GM12874 (cell line): Measurements from ENCODE around the gene LRP1-AS.

Experiments
- TF ChIP-seq, protein P1 (sequence below): IDR thresholded peaks from 2 replicates; pipeline ENCODE4 v1.5.1; 2011; ENCODE audit warnings: low read depth, mild to moderate bottlenecking, control low read depth, low read length, moderate library complexity; ENCODE audit not compliant: insufficient read depth

LRP1-AS gene

DNA sequence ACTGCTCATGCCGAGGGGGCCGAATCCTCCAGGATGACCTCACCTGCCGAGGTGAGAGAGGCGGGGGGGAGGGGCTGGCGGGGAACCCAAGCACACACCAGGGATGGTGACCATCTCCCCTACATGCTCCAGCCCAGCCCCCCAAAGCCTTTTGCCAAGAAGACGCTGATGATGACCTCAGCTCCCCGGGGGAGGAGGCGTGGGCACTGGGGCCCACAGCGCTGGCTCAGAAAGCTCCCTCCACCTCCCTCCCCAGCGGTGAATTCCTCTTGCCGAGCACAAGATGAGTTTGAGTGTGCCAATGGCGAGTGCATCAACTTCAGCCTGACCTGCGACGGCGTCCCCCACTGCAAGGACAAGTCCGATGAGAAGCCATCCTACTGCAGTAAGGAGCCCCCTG, 45.5 kb upstream of the LRP1-AS start:
- TF ChIP-seq, protein P1, sequence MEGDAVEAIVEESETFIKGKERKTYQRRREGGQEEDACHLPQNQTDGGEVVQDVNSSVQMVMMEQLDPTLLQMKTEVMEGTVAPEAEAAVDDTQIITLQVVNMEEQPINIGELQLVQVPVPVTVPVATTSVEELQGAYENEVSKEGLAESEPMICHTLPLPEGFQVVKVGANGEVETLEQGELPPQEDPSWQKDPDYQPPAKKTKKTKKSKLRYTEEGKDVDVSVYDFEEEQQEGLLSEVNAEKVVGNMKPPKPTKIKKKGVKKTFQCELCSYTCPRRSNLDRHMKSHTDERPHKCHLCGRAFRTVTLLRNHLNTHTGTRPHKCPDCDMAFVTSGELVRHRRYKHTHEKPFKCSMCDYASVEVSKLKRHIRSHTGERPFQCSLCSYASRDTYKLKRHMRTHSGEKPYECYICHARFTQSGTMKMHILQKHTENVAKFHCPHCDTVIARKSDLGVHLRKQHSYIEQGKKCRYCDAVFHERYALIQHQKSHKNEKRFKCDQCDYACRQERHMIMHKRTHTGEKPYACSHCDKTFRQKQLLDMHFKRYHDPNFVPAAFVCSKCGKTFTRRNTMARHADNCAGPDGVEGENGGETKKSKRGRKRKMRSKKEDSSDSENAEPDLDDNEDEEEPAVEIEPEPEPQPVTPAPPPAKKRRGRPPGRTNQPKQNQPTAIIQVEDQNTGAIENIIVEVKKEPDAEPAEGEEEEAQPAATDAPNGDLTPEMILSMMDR = no peak

DNA sequence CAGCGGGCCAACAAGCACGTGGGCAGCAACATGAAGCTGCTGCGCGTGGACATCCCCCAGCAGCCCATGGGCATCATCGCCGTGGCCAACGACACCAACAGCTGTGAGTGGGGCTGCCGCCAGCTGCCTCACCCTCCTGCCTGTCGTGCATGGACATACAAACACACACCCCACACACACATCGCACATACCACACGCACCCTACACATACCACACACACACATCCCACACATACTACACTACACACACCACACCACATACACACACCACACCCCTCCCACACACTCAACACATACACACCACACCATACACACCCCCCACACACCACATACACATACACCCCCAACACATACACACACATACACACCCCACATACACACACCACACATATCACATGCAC, 44.0 kb upstream of the LRP1-AS start:
- TF ChIP-seq, protein P1 = no peak

DNA sequence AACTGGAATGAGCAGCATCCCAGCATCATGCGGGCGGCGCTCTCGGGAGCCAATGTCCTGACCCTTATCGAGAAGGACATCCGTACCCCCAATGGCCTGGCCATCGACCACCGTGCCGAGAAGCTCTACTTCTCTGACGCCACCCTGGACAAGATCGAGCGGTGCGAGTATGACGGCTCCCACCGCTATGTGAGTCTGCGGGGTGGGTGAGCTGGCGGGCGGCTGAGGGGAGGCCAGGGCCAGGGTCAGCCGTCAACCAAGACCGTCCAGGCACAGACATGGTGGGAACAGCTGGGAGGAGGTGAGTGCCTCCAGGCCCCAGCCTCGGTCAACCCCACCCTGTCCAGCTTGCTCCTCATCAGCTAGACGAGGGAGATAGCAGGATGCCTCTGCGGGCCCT, 43.4 kb upstream of the LRP1-AS start:
- TF ChIP-seq, protein P1 = no peak

DNA sequence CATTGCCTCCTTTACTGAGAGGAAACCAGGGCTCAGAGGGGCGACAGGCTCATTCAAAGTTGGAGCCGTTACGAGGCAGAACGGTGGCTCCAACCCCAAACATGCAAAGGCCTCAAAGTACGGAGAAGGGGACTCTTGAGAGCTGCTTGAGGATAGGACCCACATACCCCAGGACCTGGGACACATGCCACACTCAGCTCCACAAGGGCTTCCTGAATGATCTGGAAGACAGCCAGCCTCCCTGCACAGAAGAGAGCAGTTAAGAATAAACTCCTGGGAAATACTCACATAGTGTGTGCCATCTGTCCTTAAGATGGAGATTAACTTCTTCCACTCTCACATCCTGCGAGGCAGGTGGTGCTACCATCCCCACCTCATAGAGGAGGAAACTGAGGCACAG, 42.6 kb upstream of the LRP1-AS start:
- TF ChIP-seq, protein P1 = no peak

DNA sequence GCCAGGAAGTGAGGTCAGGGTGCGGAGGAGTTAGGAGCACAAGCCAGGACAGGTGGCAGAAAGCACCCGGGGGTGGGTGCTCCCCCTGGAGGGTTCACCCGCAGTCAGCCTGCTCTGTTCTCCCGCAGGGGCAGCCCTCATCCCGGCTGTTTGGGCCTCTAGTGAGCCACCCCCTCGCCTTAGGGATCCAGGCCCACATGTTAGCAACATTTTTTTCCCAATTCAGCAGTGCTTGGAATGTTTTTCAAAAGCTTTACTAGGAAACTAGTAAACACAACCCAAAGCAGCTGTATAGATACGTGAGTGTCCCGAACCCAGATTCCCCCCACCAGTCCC, 40.6 kb upstream of the LRP1-AS start:
- TF ChIP-seq, protein P1 = no peak

DNA sequence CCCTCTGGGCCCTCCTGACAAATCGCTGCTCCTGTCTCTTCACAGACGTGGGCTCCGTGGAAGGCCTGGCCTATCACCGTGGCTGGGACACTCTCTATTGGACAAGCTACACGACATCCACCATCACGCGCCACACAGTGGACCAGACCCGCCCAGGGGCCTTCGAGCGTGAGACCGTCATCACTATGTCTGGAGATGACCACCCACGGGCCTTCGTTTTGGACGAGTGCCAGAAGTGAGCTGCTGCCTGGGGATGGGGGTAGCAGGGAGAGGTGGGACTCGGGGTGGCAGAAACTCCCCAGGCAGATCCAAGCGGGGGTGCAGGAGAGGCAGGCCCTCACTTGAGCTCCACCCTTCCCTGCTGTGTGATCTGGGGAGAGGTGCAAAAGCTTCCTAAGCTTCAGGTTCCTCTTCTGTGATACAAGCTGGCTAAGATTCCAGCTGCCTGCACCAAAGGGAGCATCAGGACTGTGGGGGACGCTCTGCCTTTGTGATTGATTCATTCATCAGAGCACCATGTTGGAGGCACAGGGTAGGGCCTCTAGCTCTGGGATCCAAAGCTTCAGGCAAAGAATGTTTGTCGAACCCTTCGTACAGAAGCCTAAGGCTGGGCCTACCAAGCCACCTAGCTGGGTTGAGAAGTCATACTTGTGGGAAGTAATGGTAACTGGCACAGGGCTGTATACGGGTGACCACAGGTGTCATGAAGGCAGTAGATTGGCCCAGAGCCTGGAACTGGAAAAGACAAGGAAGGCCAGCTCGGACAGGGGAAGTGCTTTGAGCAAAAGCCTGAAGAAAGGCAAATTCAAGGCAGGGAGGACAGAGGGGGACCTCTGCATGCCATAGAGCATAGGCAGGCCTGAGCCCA, 40.0 kb upstream of the LRP1-AS start:
- TF ChIP-seq, protein P1 = no peak

DNA sequence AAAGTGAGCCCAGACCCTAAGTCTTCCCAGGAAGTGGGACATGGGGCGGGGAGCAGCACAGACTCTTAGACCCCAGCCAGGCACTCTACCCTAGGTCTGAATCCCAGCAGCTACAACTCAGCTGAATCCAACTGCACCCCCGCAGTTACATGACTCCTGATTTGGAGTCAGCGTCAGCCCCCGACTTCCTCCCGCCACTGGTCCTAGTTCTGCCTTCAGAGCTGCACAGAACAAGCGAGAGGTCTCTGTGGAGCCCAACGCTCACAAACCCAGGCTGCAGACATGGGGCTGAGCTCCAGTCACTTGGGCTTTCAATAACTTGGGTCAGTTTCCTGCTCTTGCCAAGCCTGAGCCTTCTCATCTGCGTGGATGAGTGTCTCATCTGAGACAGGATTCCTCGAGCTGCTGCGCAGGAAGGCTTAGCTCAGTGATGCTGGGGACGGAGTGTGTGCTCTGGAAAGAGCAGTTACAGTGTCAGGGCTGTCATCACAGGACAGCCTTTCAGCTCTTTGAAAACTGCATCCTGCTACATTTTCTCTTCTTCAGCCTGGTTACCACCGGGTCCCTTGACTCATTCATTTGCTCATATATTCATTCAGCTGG, 38.6 kb upstream of the LRP1-AS start:
- TF ChIP-seq, protein P1 = no peak
